Uterus (tissue), 2 donors: ENCODE results near the gene SLC26A6.

Experiments
- POLR2A ChIP-seq, 2 donors: fragments of 450-650 bp; IDR thresholded peaks; one replicate each; pipeline ENCODE4 v1.6.1; 2016; ENCODE audit warnings: antibody characterized with exemption in 2 of 2, mild to moderate bottlenecking in 1 of 2, moderate library complexity in 1 of 2
- TF ChIP-seq, protein P1 (sequence below), 4 experiments: fragments of 200-600 bp in 2 of 4; fragments of 450-650 bp in 2 of 4; sonication (generic) in 2 of 4; IDR thresholded peaks; one replicate each; pipeline ENCODE4 v1.5.1; 2016 to 2019; ENCODE audit warnings: antibody characterized with exemption in 4 of 4, mild to moderate bottlenecking in 2 of 4, moderate library complexity in 1 of 4

DNA sequence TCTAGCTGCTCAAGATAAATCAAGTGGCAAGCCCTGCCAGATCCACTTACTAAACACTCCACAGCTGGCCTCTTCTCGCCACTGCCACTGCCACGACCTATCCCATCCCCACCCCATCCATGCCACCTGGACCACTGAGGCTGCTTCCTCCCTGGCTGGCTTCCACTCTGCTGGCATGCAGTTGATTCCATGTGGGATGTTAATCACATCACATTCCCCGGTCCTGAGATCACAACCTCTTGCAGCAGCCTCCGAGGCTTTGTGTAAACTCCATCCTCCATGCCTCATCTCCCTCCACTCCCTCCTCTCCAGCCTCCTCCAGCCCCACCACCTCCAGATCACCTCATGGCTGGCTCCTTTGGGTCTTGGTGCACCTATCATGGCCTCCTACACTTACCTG lies 42.8 kb upstream of the SLC26A6 start:
- no peak for TF ChIP-seq POLR2A (IDR thresholded peaks at IDR 0.05)
- TF ChIP-seq, protein P1, sequence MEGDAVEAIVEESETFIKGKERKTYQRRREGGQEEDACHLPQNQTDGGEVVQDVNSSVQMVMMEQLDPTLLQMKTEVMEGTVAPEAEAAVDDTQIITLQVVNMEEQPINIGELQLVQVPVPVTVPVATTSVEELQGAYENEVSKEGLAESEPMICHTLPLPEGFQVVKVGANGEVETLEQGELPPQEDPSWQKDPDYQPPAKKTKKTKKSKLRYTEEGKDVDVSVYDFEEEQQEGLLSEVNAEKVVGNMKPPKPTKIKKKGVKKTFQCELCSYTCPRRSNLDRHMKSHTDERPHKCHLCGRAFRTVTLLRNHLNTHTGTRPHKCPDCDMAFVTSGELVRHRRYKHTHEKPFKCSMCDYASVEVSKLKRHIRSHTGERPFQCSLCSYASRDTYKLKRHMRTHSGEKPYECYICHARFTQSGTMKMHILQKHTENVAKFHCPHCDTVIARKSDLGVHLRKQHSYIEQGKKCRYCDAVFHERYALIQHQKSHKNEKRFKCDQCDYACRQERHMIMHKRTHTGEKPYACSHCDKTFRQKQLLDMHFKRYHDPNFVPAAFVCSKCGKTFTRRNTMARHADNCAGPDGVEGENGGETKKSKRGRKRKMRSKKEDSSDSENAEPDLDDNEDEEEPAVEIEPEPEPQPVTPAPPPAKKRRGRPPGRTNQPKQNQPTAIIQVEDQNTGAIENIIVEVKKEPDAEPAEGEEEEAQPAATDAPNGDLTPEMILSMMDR (IDR thresholded peaks at IDR 0.05): no peak
